ENCODE data around the gene TMEM37.

The TMEM37 gene

GRCh38 chr2:119431155-119431975, at the start of gene TMEM37:
Gene TMEM37, plus strand, starts transcription at chr2:119431854. Its CDS starts 50 bp downstream, at chr2:119431904.
- DNase-seq (ENCODE audit: low read depth, low spot score) = peak; percentile 87
- in situ Hi-C loops (cut with HindIII; ENCODE audit: low sequenced_read_pairs) = no loop called here
- no peak for TF ChIP-seq CTCF (IDR thresholded peaks at IDR 0.05; ENCODE audit: low read depth, low read length)
- H3K4me3 ChIP-seq (ENCODE audit: low read depth, low read length) = peak within 1 kb of the TSS; percentile 43

GRCh38 chr2:119383410-119384140, 48.1 kb upstream of the TMEM37 start:
- in situ Hi-C loops (cut with HindIII; ENCODE audit: low sequenced_read_pairs) = no loop called here
- DNase-seq (ENCODE audit: low read depth, low spot score) = no peak
- no peak overlapping the region for H3K4me3 ChIP-seq (ENCODE audit: low read depth, low read length)
- no peak for TF ChIP-seq CTCF (IDR thresholded peaks at IDR 0.05; ENCODE audit: low read depth, low read length)

- H3K4me3 ChIP-seq (ENCODE audit: low read depth, low read length) = no peak overlapping the region
- DNase-seq (ENCODE audit: low read depth, low spot score) = no peak
- TF ChIP-seq CTCF (IDR thresholded peaks at IDR 0.05; ENCODE audit: low read depth, low read length) = no peak
- in situ Hi-C loops (cut with HindIII; ENCODE audit: low sequenced_read_pairs) = no loop called here
These were observed 46.7 kb upstream of the TMEM37 start for GRCh38 chr2:119384971-119385370.

GRCh38 chr2:119385466-119385865, 46.2 kb upstream of the TMEM37 start:
- in situ Hi-C loops (cut with HindIII; ENCODE audit: low sequenced_read_pairs) = no loop called here
- no peak for DNase-seq (ENCODE audit: low read depth, low spot score)
- TF ChIP-seq CTCF (IDR thresholded peaks at IDR 0.05; ENCODE audit: low read depth, low read length) = no peak
- no peak overlapping the region for H3K4me3 ChIP-seq (ENCODE audit: low read depth, low read length)

- TF ChIP-seq CTCF (IDR thresholded peaks at IDR 0.05; ENCODE audit: low read depth, low read length) = peak; percentile 40
- DNase-seq (ENCODE audit: low read depth, low spot score) = peak; percentile 69
- H3K4me3 ChIP-seq (ENCODE audit: low read depth, low read length) = no peak overlapping the region
- in situ Hi-C loops (cut with HindIII; ENCODE audit: low sequenced_read_pairs) = no loop called here
These were observed 44.1 kb upstream of the TMEM37 start for GRCh38 chr2:119387381-119388129.

GRCh38 chr2:119389615-119390306, 41.9 kb upstream of the TMEM37 start:
- DNase-seq (ENCODE audit: low read depth, low spot score) = peak; percentile 48
- in situ Hi-C loops (cut with HindIII; ENCODE audit: low sequenced_read_pairs) = no loop called here
- no peak for TF ChIP-seq CTCF (IDR thresholded peaks at IDR 0.05; ENCODE audit: low read depth, low read length)
- H3K4me3 ChIP-seq (ENCODE audit: low read depth, low read length) = no peak overlapping the region
